Choroid plexus epithelial cell (primary cell): ENCODE measurements around the gene TWF2.
"Not testable (repeated sequence)": the region's sequence is repeated elsewhere in the genome, so short reads cannot be mapped to it uniquely, and the experiment has no call there.

Experiments used
- DNase-seq: peaks from one replicate; pipeline ENCODE4 v3.0.0-alpha.2; 2010; ENCODE audit warnings: low read depth
- H3K4me3 ChIP-seq: 2 replicates; pipeline ENCODE4 v1.5.1; 2011; ENCODE audit warnings: low read depth, mild to moderate bottlenecking, control low read depth, low read length, moderate library complexity
- CTCF ChIP-seq: conservative IDR thresholded peaks from 2 replicates; pipeline ENCODE4 v1.5.1; 2011; ENCODE audit warnings: low read depth, mild to moderate bottlenecking, control low read depth, inconsistent platforms, low read length, moderate library complexity

TWF2 gene

GRCh38 chr3:52279596-52279995, 40.6 kb upstream of the TWF2 start:
- TF ChIP-seq CTCF: no peak
- H3K4me3 ChIP-seq: no peak overlapping the region
- no peak for DNase-seq

- peak; percentile 95 for DNase-seq
- H3K4me3 ChIP-seq: peak within 1 kb of the TSS; percentile 97
- peak; percentile 64 for TF ChIP-seq CTCF
These were observed 39.6 kb upstream of the TWF2 start, which contains the start of gene WDR82 for GRCh38 chr3:52278510-52279069. Gene WDR82 (minus strand): TSS chr3:52278649. CDS start chr3:52278361, 288 bp downstream.

- TF ChIP-seq CTCF: peak; percentile 50
- DNase-seq: peak; percentile 50
- H3K4me3 ChIP-seq: peak overlapping the region; percentile 97
These were observed 39.1 kb upstream of the TWF2 start for GRCh38 chr3:52277972-52278509.

GRCh38 chr3:52277071-52277964, 38.4 kb upstream of the TWF2 start:
- TF ChIP-seq CTCF: no peak
- DNase-seq: peak; percentile 78

GRCh38 chr3:52274781-52275180, 35.8 kb upstream of the TWF2 start:
- H3K4me3 ChIP-seq, DNase-seq: not testable (repeated sequence)

More at GRCh38 chr3:52277071-52277964, 38.4 kb upstream of the TWF2 start:
- H3K4me3 ChIP-seq: peak overlapping the region; percentile 97

- TF ChIP-seq CTCF: no peak
- no peak overlapping the region for H3K4me3 ChIP-seq
- DNase-seq: no peak
These were observed 33.9 kb upstream of the TWF2 start for GRCh38 chr3:52272831-52273230.

- H3K4me3 ChIP-seq, DNase-seq: not testable (repeated sequence)
These were observed 33.2 kb upstream of the TWF2 start for GRCh38 chr3:52272172-52272571.
